Measurements from ENCODE around the gene PTPRG.

PTPRG gene

GRCh38 chr3:62143843-62144450 lies 582.6 kb downstream of the PTPRG start:
- no peak for TF ChIP-seq CTCF (IDR thresholded peaks at IDR 0.05; ENCODE audit: low read depth, low read length)
- no peak for DNase-seq (ENCODE audit: extremely low read depth, low read depth)

DNA sequence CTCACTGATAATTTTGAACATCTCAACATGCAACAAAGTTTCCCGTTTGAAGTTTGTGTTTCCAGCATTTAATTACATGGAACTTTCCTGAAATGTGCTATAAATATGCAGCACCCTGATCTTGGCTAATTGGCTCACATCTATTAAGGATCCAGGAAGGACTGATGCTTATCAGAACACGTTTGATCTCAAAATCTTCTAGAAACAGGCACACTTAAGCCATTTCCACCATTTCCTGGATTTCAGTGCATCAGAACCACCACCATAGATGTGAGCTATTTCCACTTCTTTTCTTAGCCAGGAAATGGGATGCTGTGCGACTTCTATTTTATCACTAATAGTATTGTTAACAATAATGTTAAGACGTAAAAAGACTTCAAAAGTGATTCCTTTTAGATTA lies 583.1 kb downstream of the PTPRG start:
- DNase-seq (ENCODE audit: extremely low read depth, low read depth): no peak
- no peak for TF ChIP-seq CTCF (IDR thresholded peaks at IDR 0.05; ENCODE audit: low read depth, low read length)

DNA sequence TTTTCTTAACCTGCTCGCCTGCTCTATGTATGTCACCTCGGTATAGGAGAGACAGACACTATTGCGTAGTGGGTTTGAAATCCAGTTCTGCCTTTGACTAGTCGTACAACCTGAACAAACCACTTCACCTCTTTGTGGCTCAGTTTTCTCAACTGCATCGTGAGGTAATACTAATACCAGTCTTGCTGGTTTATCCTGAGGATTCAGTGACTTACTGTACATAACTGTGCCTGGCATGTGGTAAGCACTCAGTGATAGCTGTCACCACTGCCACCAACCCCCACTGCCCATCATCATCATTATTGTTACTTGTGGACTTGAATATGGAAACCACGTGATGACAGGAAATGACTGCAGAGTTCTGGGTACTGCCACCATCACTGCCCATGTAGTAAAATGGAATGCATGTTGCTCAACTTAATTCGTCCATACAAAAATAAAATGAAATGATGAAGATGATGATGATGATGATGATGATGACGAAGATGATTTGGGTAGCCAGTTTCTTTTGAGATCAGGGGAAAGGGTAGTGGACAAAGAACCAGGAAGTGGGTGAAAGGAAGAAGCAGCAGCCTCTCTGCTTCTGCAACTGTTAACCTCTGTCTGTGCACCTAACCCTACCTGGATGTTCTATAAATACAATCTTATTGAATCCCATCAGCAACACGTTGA lies 583.9 kb downstream of the PTPRG start:
- no peak for TF ChIP-seq CTCF (IDR thresholded peaks at IDR 0.05; ENCODE audit: low read depth, low read length)
- DNase-seq (ENCODE audit: extremely low read depth, low read depth): no peak

DNA sequence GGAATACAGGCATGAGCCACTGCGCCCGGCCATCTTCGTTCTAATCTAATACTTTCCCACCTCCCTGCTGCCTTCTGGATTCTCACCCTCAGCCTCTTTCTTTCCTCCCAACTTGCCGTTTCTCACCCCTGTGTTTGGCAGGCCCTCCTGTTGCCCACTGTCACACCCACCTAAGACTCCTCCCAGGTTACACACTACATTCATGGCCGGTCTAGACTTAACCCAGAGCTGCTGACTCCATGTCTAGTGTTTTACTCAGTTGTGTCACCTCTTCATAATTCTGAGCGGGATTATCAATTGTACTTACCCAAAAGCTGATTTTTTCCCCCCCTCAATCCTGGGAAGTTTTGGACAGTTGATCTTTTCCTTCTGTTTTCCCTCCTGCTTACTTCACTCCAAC lies 588.2 kb downstream of the PTPRG start:
- TF ChIP-seq CTCF (IDR thresholded peaks at IDR 0.05; ENCODE audit: low read depth, low read length): no peak
- DNase-seq (ENCODE audit: extremely low read depth, low read depth): no peak

DNA sequence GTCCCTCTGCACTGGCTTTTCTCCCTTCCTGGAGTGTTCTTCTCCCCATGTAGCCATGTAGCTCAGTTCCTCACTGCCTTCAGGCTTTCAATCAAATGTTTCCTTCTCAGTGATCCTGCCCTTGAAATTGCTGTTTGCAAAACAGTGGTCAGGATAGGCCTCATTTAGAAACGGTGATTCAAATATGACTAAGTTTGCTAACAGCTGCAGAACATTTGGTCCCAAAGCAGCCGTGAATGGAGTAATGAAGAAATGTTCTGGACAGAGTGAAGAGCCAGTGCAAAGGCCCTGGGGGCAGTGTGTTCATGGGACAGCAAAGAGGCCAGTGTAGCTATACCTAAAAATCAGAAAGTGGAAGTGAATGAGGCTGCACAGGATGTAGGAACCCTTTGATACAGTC lies 588.6 kb downstream of the PTPRG start:
- TF ChIP-seq CTCF (IDR thresholded peaks at IDR 0.05; ENCODE audit: low read depth, low read length): no peak
- no peak for DNase-seq (ENCODE audit: extremely low read depth, low read depth)

- no peak for TF ChIP-seq CTCF (IDR thresholded peaks at IDR 0.05; ENCODE audit: low read depth, low read length)
- no peak for DNase-seq (ENCODE audit: extremely low read depth, low read depth)
Observed at GRCh38 chr3:62151591-62151990, 590.2 kb downstream of the PTPRG start.

- TF ChIP-seq CTCF (IDR thresholded peaks at IDR 0.05; ENCODE audit: low read depth, low read length): no peak
- DNase-seq (ENCODE audit: extremely low read depth, low read depth): no peak
Observed at GRCh38 chr3:62153231-62153630, 591.9 kb downstream of the PTPRG start.
